RWPE1 (cell line): ENCODE data around the gene MIGA1.
A peak's percentile ranks its signal among the peaks of the same experiment; 100 is the strongest.
"Not testable (repeated sequence)": the region's sequence is repeated elsewhere in the genome, so short reads cannot be mapped to it uniquely, and the experiment has no call there.

ENCODE experiments used
- CTCF ChIA-PET: fragments of 350-600 bp; sonication (Branson Sonifier 250); formaldehyde crosslinking; extraction: SDS; loops from one replicate; lab custom pipeline; 2021; lab: Yijun Ruan, JAX
- POLR2A ChIA-PET: fragments of 400-600 bp; formaldehyde crosslinking; extraction: SDS; loops from one replicate; lab custom pipeline; 2020; ENCODE audit warnings: antibody characterized with exemption; ENCODE audit not compliant: low non-redundant PET; lab: Yijun Ruan, JAX
- DNase-seq: peaks from one replicate; pipeline ENCODE4 v3.0.0; 2012; ENCODE audit warnings: low spot score
- H3K27ac ChIP-seq: fragments of 450-650 bp; 2 replicates; pipeline ENCODE4 v1.5.1; 2017
- TF ChIP-seq, protein P1 (sequence below): fragments of 450-650 bp; conservative IDR thresholded peaks from 2 replicates; pipeline ENCODE4 v1.5.1; 2017; ENCODE audit warnings: low read depth, mild to moderate bottlenecking

MIGA1 gene

DNA sequence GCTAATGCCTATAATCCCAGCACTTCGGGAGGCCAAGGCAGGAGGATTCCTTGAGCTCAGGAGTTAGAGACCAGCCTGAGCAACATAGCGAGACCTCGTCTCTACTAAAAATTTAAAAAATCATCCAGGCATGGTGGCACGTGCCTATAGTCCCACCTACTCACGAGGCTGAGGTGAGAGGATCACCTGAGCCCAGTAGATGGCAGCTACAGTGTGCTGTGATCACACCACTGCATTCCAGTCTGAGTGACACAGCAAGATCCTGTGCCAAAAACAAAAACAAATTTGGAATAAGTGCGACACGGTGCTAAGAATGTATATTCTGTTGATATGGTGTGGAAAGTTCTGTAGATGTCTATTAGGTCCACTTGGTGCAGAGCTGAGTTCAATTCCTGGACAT is 34.9 kb upstream of the MIGA1 start:
- DNase-seq: no peak
- TF ChIP-seq, protein P1, sequence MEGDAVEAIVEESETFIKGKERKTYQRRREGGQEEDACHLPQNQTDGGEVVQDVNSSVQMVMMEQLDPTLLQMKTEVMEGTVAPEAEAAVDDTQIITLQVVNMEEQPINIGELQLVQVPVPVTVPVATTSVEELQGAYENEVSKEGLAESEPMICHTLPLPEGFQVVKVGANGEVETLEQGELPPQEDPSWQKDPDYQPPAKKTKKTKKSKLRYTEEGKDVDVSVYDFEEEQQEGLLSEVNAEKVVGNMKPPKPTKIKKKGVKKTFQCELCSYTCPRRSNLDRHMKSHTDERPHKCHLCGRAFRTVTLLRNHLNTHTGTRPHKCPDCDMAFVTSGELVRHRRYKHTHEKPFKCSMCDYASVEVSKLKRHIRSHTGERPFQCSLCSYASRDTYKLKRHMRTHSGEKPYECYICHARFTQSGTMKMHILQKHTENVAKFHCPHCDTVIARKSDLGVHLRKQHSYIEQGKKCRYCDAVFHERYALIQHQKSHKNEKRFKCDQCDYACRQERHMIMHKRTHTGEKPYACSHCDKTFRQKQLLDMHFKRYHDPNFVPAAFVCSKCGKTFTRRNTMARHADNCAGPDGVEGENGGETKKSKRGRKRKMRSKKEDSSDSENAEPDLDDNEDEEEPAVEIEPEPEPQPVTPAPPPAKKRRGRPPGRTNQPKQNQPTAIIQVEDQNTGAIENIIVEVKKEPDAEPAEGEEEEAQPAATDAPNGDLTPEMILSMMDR: no peak
- no peak overlapping the region for H3K27ac ChIP-seq
- CTCF ChIA-PET: no interaction called here
- POLR2A ChIA-PET: interaction anchor here (0.6 kb wide), 1 partner anchor 927 kb away, joined by 3 read pairs; no protein-coding TSS in a partner anchor

GRCh38 chr1:77749489-77749888 is 30.0 kb upstream of the MIGA1 start:
- DNase-seq, POLR2A ChIA-PET, H3K27ac ChIP-seq: not testable (repeated sequence)
- CTCF ChIA-PET: interaction anchor here (1.3 kb wide), 1 partner anchor 8 kb away, joined by 9 read pairs; no protein-coding TSS in a partner anchor

GRCh38 chr1:77756052-77756754 is 23.2 kb upstream of the MIGA1 start:
- TF ChIP-seq, protein P1: no peak
- H3K27ac ChIP-seq: no peak overlapping the region
- DNase-seq: no peak
- ChIA-PET POLR2A (no interaction called here), CTCF (no interaction called here)

GRCh38 chr1:77757066-77757584 is 22.3 kb upstream of the MIGA1 start:
- no peak overlapping the region for H3K27ac ChIP-seq
- DNase-seq: no peak
- TF ChIP-seq, protein P1: no peak
- CTCF ChIA-PET: interaction anchor here (0.5 to 1.4 kb wide), 2 partner anchors 7 to 34 kb away, joined by 3 to 9 read pairs; no protein-coding TSS in a partner anchor
- POLR2A ChIA-PET: no interaction called here

DNA sequence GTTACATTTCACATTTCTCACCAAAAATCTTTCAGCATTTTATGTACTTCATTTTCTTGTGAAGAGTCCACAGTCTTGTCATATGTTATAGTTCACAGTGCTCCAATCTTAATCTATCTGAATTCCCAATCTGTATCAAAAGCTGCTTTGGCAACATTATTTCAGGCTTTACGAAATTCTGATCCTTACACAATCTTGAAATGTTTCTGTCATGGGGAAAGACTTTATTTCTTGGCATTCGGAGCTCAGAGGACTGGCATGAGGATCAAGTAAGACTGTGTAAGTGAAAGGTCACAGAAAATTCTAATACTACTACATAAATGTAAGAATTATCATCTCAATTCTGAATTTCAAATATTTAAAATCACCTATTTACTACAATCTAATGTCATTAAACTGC is 21.8 kb upstream of the MIGA1 start:
- DNase-seq: no peak
- ChIA-PET POLR2A (no interaction called here), CTCF (interaction anchor here (0.7 to 1.4 kb wide), 2 partner anchors 8 to 165 kb away, joined by 3 to 9 read pairs; no protein-coding TSS in a partner anchor)
- TF ChIP-seq, protein P1: no peak
- H3K27ac ChIP-seq: no peak overlapping the region

DNA sequence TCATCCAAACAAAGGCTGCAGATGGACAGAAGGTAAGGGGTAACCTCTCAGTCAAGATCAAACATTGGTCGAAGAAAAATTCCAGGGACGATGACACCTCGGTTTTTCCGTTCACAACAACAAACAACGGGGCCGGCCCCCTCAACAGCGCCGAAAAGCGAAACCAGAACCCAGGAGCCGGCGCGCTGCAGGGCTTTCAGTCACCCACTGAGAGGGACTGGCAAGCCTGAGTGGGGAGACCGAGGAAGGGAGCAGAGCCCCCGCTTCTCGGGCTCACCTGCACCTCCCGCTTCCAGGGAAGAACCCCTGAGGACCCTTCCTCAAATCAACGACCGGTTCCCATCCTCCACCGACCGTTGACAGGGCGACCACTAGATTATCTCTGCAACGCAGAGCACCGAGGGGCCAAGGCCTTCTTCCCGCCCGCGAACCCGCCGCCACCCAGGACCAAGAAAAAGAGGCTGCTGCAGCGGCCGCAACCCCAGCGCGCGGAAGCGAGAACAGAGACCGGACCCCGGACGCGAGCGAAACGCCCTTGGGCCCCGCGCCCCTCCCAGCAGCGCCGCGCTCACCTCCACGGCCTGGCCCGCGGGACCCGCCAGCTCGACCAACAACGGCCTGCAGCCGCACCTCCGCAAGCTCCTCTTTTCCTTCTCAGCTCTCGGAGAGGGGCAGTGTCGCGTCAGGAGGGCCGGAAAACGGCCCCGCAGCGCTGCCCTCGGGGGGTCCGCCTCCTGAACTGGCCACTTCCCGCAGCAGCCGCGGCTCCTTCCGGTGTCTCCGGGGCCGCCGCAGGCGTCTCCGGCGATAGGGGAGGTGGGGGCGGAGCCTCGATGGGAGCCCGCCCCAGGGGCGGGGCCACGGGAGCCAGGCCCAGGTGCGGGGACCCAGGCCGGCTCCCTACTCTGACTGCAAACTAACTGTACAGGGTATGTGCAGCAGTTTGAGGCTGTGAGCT is 20.1 kb upstream of the MIGA1 start, which contains the start of gene USP33:
Gene USP33 (minus strand): TSS at position 782 of the 958 bp plus-strand sequence. CDS start 18,155 bp downstream, outside the sequence.
- peak; percentile 88 for DNase-seq

More for the DNA sequence above, 20.1 kb upstream of the MIGA1 start, which contains the start of gene USP33:
- TF ChIP-seq, protein P1: no peak
- ChIA-PET POLR2A (no interaction called here), CTCF (interaction anchor here (0.6 kb wide), 1 partner anchor 52 kb away, joined by 4 read pairs; no protein-coding TSS in a partner anchor)
- H3K27ac ChIP-seq: peak within 1 kb of the TSS; percentile 87
